ENCODE data around the gene AP4S1. TPM values are rescaled to one million over a fixed set of nuclear protein-coding genes. Genes with fewer than 3 reads are reported as not detected.

The AP4S1 gene
- polyA plus RNA-seq, 1 donor from 2014 or later: 9.7 TPM

DNA sequence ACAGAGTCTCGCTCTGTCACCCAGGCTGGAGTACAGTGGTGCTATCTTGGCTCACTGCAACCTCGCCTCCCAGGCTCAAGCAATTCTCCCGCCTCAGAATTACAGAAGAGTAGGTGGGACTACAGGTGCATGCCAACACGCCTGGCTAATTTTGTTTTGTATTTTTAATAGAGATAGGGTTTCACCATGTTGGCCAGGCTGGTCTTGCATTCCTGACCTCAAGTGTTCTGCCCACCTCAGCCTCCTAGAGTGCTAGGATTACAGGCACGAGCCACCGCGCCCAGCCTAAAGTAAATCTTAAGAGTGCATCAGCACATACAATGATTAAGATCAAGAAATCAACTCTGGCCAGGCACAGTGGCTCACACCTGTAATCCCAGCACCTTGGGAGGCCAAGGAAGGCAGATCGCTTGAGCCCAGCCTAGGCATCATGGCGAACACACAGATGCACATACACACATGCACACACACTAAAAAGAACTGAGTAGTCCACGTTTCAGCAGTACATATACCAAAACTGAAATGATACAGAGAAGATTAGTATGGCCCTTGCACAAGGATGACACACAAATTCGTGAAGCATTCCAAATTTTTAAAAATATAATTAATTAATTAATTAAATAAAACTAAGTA, 117.1 kb downstream of the AP4S1 start:
- H3K27me3 Mint-ChIP-seq: no peaks in the 10 kb centered on the region
- no peaks in the 10 kb centered on the region for H3K9me3 Mint-ChIP-seq
- H3K4me1 Mint-ChIP-seq: no peaks in the 10 kb centered on the region
- H3K27ac Mint-ChIP-seq: no peak overlapping the region
- H3K4me3 Mint-ChIP-seq: no peak overlapping the region
- H3K36me3 Mint-ChIP-seq: peaks cover 8% of the 10 kb centered on the region

Other genes starting within 250 kb of the AP4S1 start
- 189 TPM for gene COCH, start 151.1 kb upstream of the AP4S1 start, polyA plus RNA-seq
- 4.9 TPM for gene STRN3, start 730 bp downstream of the AP4S1 start, polyA plus RNA-seq
- gene HECTD1, start 182.1 kb downstream of the AP4S1 start, polyA plus RNA-seq: 30.9 TPM